OCI-LY7 (cell line): Measurements from ENCODE around the gene POLA2. TPM values are rescaled to one million over a fixed set of nuclear protein-coding genes. Genes with fewer than 3 reads are reported as not detected.

Experiments
- BruUV-seq: library from RNA; stranded (reverse); fragments of 400-500 nt; replicated peaks from 2 replicates; lab custom pipeline; 2021; lab: Mats Ljungman, UMichigan
- CTCF ChIA-PET: fragments of 300-600 bp; sonication (Branson Sonifier 250); formaldehyde crosslinking; loops from one replicate; lab custom pipeline; 2022; ENCODE audit warnings: antibody characterized with exemption; ENCODE audit not compliant: unreplicated experiment; lab: Charles Lee
- POLR2A ChIA-PET: fragments of 300-600 bp; sonication (Branson Sonifier 250); formaldehyde crosslinking; loops from one replicate; lab custom pipeline; 2022; ENCODE audit warnings: antibody characterized with exemption; lab: Charles Lee
- DNase-seq: peaks from one replicate; pipeline ENCODE4 v3.0.0-alpha.2; 2015; ENCODE audit warnings: low spot score
- H2AFZ ChIP-seq: fragments of 200-600 bp; sonication (generic), shearing (Covaris generic); 2 replicates; pipeline ENCODE4 v1.6.1; 2014; ENCODE audit warnings: mild to moderate bottlenecking, antibody characterized with exemption, low read length, moderate library complexity
- H3K27ac ChIP-seq: fragments of 200-600 bp; sonication (generic); 2 replicates; pipeline ENCODE4 v1.5.1; 2014; ENCODE audit warnings: mixed run types, low read depth, mild to moderate bottlenecking, moderate library complexity, low read length, inconsistent platforms; ENCODE audit not compliant: poor library complexity, severe bottlenecking
- H3K36me3 ChIP-seq: fragments of 200-600 bp; sonication (generic); 2 replicates; pipeline ENCODE4 v1.6.1; 2014; ENCODE audit warnings: mild to moderate bottlenecking, antibody characterized with exemption, low read length, moderate library complexity, mixed read lengths; ENCODE audit not compliant: insufficient read depth
- H3K4me1 ChIP-seq: fragments of 200-600 bp; sonication (generic); 2 replicates; pipeline ENCODE4 v1.5.1; 2014; ENCODE audit warnings: mild to moderate bottlenecking, low read length; ENCODE audit not compliant: insufficient read depth, poor library complexity, severe bottlenecking
- H3K4me2 ChIP-seq: fragments of 200-600 bp; sonication (generic); 2 replicates; pipeline ENCODE4 v1.6.1; 2014; ENCODE audit warnings: mild to moderate bottlenecking, low read length
- H3K4me3 ChIP-seq: fragments of 200-600 bp; sonication (generic); 2 replicates; pipeline ENCODE4 v1.5.1; 2014; ENCODE audit warnings: mild to moderate bottlenecking, low read depth, low read length; ENCODE audit not compliant: poor library complexity, severe bottlenecking
- H3K79me2 ChIP-seq: fragments of 200-600 bp; sonication (generic); 2 replicates; pipeline ENCODE4 v1.6.1; 2016; ENCODE audit warnings: low read depth, mild to moderate bottlenecking, low read length, moderate library complexity, mixed read lengths; ENCODE audit not compliant: insufficient read depth
- H3K9me2 ChIP-seq: fragments of 200-600 bp; sonication (generic); 2 replicates; pipeline ENCODE4 v1.6.1; 2016; ENCODE audit warnings: mild to moderate bottlenecking, low read length, mixed read lengths; ENCODE audit not compliant: insufficient read depth
- H3K9me3 ChIP-seq: fragments of 200-600 bp; sonication (generic); 2 replicates; pipeline ENCODE4 v1.6.1; 2014; ENCODE audit warnings: mild to moderate bottlenecking, mixed run types, low read length, mixed read lengths
- H4K20me1 ChIP-seq: fragments of 200-600 bp; sonication (generic); 2 replicates; pipeline ENCODE4 v1.6.1; 2014; ENCODE audit warnings: mild to moderate bottlenecking, antibody characterized with exemption, low read length, moderate library complexity, mixed read lengths; ENCODE audit not compliant: insufficient read depth
- EZH2phosphoT487 ChIP-seq: fragments of 200-600 bp; sonication (generic); IDR thresholded peaks from 2 replicates; pipeline ENCODE4 v1.6.1; 2018; ENCODE audit warnings: low read depth, borderline replicate concordance, mild to moderate bottlenecking, mixed run types, antibody characterized with exemption, low read length, moderate library complexity, mixed read lengths
- intact Hi-C: fragments of 100-400 bp; cut with micrococcal nuclease; formaldehyde crosslinking; loops from one replicate; pipeline ENCODE4 v1.10.0; 2022; ENCODE audit not compliant: unreplicated experiment
- total RNA-seq, 2 experiments: library from RNA; depleted of rRNA in 1 of 2; stranded (reverse); fragments of >200 nt in 1 of 2; shearing (Covaris generic) in 1 of 2; gene quantifications; 2 replicates each; pipeline ENCODE4 v1.2.3, GENCODE V29; 2014 to 2022
- TF ChIP-seq, protein P1 (sequence below): fragments of 200-600 bp; sonication (generic); conservative IDR thresholded peaks from 2 replicates; pipeline ENCODE4 v1.5.1; 2014; ENCODE audit warnings: mild to moderate bottlenecking, antibody characterized with exemption, low read length, moderate library complexity, mixed read lengths

POLA2 gene
- total RNA-seq, 2 experiments from 2014 or later, result 47.5 to 89.1 TPM

GRCh38 chr11:65305501-65306268, 43.9 kb downstream of the POLA2 start:
- intact Hi-C loops, result no loop called here
- Histone ChIP-seq H3K4me1 (no peaks in the 10 kb centered on the region), H3K4me2 (no peak overlapping the region), H3K79me2 (no peaks in the 10 kb centered on the region), H3K36me3 (peaks cover 31% of the 10 kb centered on the region), H3K9me3 (no peaks in the 10 kb centered on the region), H3K27ac (no peak overlapping the region), H2AFZ (no peak overlapping the region), H4K20me1 (no peaks in the 10 kb centered on the region), H3K4me3 (no peak overlapping the region), H3K9me2 (no peaks in the 10 kb centered on the region)
- no TSS peak for BruUV-seq
- ChIA-PET CTCF (no interaction called here), POLR2A (no interaction called here)
- no peak for DNase-seq
- TF ChIP-seq EZH2phosphoT487, result no peak
- TF ChIP-seq, protein P1, sequence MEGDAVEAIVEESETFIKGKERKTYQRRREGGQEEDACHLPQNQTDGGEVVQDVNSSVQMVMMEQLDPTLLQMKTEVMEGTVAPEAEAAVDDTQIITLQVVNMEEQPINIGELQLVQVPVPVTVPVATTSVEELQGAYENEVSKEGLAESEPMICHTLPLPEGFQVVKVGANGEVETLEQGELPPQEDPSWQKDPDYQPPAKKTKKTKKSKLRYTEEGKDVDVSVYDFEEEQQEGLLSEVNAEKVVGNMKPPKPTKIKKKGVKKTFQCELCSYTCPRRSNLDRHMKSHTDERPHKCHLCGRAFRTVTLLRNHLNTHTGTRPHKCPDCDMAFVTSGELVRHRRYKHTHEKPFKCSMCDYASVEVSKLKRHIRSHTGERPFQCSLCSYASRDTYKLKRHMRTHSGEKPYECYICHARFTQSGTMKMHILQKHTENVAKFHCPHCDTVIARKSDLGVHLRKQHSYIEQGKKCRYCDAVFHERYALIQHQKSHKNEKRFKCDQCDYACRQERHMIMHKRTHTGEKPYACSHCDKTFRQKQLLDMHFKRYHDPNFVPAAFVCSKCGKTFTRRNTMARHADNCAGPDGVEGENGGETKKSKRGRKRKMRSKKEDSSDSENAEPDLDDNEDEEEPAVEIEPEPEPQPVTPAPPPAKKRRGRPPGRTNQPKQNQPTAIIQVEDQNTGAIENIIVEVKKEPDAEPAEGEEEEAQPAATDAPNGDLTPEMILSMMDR, result no peak

DNA sequence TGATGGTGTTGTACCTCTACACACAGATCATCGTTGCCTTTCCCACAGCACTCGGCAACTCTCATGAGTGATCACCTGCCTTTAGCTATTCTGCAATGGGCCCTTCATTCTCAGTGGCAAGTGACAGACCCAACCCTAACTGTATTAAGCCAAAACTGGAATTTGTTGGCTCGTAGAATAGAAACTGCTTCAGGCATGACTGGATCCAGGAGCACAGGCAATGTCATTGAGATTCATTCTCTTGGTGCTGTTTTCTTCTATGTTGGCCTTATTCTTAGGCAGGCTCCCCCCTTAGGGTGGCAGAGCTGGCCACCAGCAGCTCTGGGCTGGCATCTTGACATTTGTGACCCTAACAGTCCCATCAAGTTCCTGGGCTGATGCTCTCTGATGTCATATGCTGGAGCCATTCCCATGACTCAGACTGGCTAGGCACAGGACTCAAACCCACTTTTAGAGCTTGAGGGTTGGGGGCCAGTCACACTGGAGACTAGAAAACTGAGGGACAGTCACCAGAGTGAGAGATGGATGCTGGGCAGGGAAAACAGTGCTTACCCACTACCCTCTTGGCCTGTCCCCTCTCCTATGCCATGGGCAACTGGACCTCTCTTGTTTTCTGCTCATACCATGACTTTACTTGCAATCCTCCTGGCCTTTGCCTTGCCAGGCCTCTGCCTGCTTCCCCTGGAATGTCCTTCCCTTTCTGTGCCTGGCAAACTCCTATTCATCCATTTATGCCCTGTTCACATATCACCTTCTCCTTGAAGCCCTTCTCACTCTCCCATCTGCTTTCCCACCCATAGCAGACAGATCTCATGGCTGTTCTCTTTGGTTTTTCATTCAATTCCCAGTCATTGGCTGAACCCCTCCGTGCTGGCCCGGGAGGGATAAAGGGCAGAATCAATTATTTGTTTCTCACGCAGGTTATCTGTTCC, 45.8 kb downstream of the POLA2 start:
- Histone ChIP-seq H3K9me2 (no peaks in the 10 kb centered on the region), H2AFZ (no peak overlapping the region), H3K79me2 (no peaks in the 10 kb centered on the region), H3K4me2 (no peak overlapping the region), H3K36me3 (peaks cover 12% of the 10 kb centered on the region), H3K27ac (no peak overlapping the region), H3K4me1 (no peaks in the 10 kb centered on the region), H3K9me3 (no peaks in the 10 kb centered on the region), H4K20me1 (no peaks in the 10 kb centered on the region), H3K4me3 (no peak overlapping the region)
- CTCF ChIA-PET, result no interaction called here
- intact Hi-C loops, result no loop called here
- no peak for DNase-seq
- TF ChIP-seq EZH2phosphoT487, result no peak
- TF ChIP-seq, protein P1, result no peak
- POLR2A ChIA-PET, result no interaction called here
- BruUV-seq, result no TSS peak
